Loucy (cell line): ENCODE measurements around the gene TOP3B.

Experiments
- EZH2phosphoT487 ChIP-seq: fragments of 200-600 bp; IDR thresholded peaks from 2 replicates; pipeline ENCODE4 v1.6.1; 2018; ENCODE audit warnings: antibody characterized with exemption, mild to moderate bottlenecking, moderate library complexity, borderline replicate concordance
- TF ChIP-seq, protein P1 (sequence below): fragments of 200-600 bp; sonication (generic); conservative IDR thresholded peaks from 2 replicates; pipeline ENCODE4 v1.5.1; 2014; ENCODE audit warnings: mild to moderate bottlenecking, antibody characterized with exemption, low read length

GRCh38 chr22:21920341-21921183 lies 62.0 kb downstream of the TOP3B start:
- TF ChIP-seq, protein P1, sequence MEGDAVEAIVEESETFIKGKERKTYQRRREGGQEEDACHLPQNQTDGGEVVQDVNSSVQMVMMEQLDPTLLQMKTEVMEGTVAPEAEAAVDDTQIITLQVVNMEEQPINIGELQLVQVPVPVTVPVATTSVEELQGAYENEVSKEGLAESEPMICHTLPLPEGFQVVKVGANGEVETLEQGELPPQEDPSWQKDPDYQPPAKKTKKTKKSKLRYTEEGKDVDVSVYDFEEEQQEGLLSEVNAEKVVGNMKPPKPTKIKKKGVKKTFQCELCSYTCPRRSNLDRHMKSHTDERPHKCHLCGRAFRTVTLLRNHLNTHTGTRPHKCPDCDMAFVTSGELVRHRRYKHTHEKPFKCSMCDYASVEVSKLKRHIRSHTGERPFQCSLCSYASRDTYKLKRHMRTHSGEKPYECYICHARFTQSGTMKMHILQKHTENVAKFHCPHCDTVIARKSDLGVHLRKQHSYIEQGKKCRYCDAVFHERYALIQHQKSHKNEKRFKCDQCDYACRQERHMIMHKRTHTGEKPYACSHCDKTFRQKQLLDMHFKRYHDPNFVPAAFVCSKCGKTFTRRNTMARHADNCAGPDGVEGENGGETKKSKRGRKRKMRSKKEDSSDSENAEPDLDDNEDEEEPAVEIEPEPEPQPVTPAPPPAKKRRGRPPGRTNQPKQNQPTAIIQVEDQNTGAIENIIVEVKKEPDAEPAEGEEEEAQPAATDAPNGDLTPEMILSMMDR: no peak
- TF ChIP-seq EZH2phosphoT487: no peak
